ENCODE results near the gene GLI1. TPM values are rescaled to one million over a fixed set of nuclear protein-coding genes. Genes with fewer than 3 reads are reported as not detected.

Gene GLI1
- polyA plus RNA-seq, 2 of the 4 experiments (the other 2 are of a cell fraction): 13.1 to 27.3 TPM

GRCh38 chr12:57487597-57488401, 28.2 kb downstream of the GLI1 start, which contains the start of gene MARS1:
Gene MARS1 (plus strand): TSS chr12:57488068. CDS start chr12:57488091, 23 bp downstream.
- ChIA-PET POLR2A (interaction anchor here (0.6 to 0.7 kb wide), 3 partner anchors 22 to 219 kb away, joined by 3 to 6 read pairs (median 3); no protein-coding TSS in a partner anchor), CTCF (interaction anchor here (1.0 to 19.9 kb wide), 6 partner anchors 11 to 29 kb away, joined by 3 to 240 read pairs (median 6); partner anchors contain the start of gene GLI1)
- 9% methylated on average over 47 of the region's 47 CpGs for WGBS (ENCODE audit: missing lambda C conversion rate)
- peak within 1 kb of the TSS; percentile 94 to 99 for H3K27ac ChIP-seq
- H3K9me3 ChIP-seq: no peaks in the 10 kb centered on the region
- H3K4me2 ChIP-seq: peak within 1 kb of the TSS; percentile 95
- no peak for FAIRE-seq
- H3K4me3 ChIP-seq: peak within 1 kb of the TSS; percentile 79
- peak; percentile 98 for ATAC-seq
- DNase-seq (ENCODE audit: low read depth in 1 of 2, low spot score in 1 of 2): peak; percentile 94 to 98
- TF ChIP-seq CTCF (IDR thresholded peaks at IDR 0.05) (peak; percentile 45), BCL3 (IDR thresholded peaks at IDR 0.05) (peak; percentile 87), ELK1 (IDR thresholded peaks at IDR 0.05; ENCODE audit: low read depth, low read length) (no peak), BHLHE40 (IDR thresholded peaks at IDR 0.05; ENCODE audit: low read depth, low read length) (0 out of 2 replicates have a peak, but pooled peaks have one; percentile 9), POLR2A (IDR thresholded peaks at IDR 0.05; ENCODE audit: low read length) (peak; percentile 76), SREBF2 (IDR thresholded peaks at IDR 0.05) (no peak), JUN (IDR thresholded peaks at IDR 0.05) (peak; percentile 73 to 91; a peak in 3 of 5 replicates), MAX (IDR thresholded peaks at IDR 0.05) (peak; percentile 84), PHF8 (IDR thresholded peaks at IDR 0.05; ENCODE audit: borderline replicate concordance, low read depth) (peak; percentile 50; the same call in 1 of the 2 replicates), CHD2 (IDR thresholded peaks at IDR 0.05; ENCODE audit: low read length, partially characterized antibody) (no peak), ZNF302 (CRISPR knock-in tag; IDR thresholded peaks at IDR 0.05) (no peak), CEBPB (IDR thresholded peaks at IDR 0.05) (peak in 1 of 2 experiments; percentile 81; a peak in 2 of 4 replicates), ATOH8 (CRISPR knock-in tag; IDR thresholded peaks at IDR 0.05; ENCODE audit: low read depth) (no peak), RCOR1 (IDR thresholded peaks at IDR 0.05; ENCODE audit: low read depth, low read length) (no peak)
- H3K4me1 ChIP-seq: peaks cover 12% of the 10 kb centered on the region

GRCh38 chr12:57488402-57489156, 29.0 kb downstream of the GLI1 start:
- Histone ChIP-seq H3K4me1 (peaks cover 12% of the 10 kb centered on the region), H3K9me3 (no peaks in the 10 kb centered on the region), H3K4me2 (peak overlapping the region; percentile 95), H3K4me3 (peak overlapping the region; percentile 79), H3K27ac (peak overlapping the region; percentile 94 to 99)
- FAIRE-seq: no peak
- peak; percentile 20 to 38; a peak in 3 of 6 replicates for ATAC-seq
- POLR2A ChIA-PET: no interaction called here
- CTCF ChIA-PET: interaction anchor here (1.0 to 1.8 kb wide), 3 partner anchors 18 to 30 kb away, joined by 3 to 6 read pairs (median 4); no protein-coding TSS in a partner anchor
- no peak for DNase-seq (ENCODE audit: low read depth in 1 of 2, low spot score in 1 of 2)
- WGBS (ENCODE audit: missing lambda C conversion rate): 10% methylated on average over 11 of the region's 11 CpGs
- TF ChIP-seq JUN (IDR thresholded peaks at IDR 0.05) (no peak), BCL3 (IDR thresholded peaks at IDR 0.05) (no peak), ESRRA (IDR thresholded peaks at IDR 0.05; ENCODE audit: borderline replicate concordance, low read length) (no peak), PBX3 (IDR thresholded peaks at IDR 0.05) (no peak), RARB (CRISPR knock-in tag; IDR thresholded peaks at IDR 0.05) (no peak), FOXS1 (CRISPR knock-in tag; IDR thresholded peaks at IDR 0.05) (no peak), ZSCAN20 (CRISPR knock-in tag; IDR thresholded peaks at IDR 0.05) (no peak), HOXB5 (CRISPR knock-in tag; IDR thresholded peaks at IDR 0.05) (no peak), CHD2 (IDR thresholded peaks at IDR 0.05; ENCODE audit: low read length, partially characterized antibody) (no peak), ELK1 (IDR thresholded peaks at IDR 0.05; ENCODE audit: low read depth, low read length) (no peak), JUNB (IDR thresholded peaks at IDR 0.05) (no peak), KDM1A (IDR thresholded peaks at IDR 0.05; ENCODE audit: low read depth) (no peak)
